H1 (cell line): Measurements from ENCODE around the gene ZDHHC17. TPM values are rescaled to one million over a fixed set of nuclear protein-coding genes. Genes with fewer than 3 reads are reported as not detected.

Source experiments
- CTCF ChIA-PET: fragments of 300-600 bp; sonication (Branson Sonifier 250); formaldehyde crosslinking; loops from one replicate; lab custom pipeline; 2021; ENCODE audit not compliant: partially characterized antibody; lab: Charles Lee
- POLR2A ChIA-PET: fragments of 300-600 bp; sonication (Branson Sonifier 250); formaldehyde crosslinking; loops from one replicate; lab custom pipeline; 2021; ENCODE audit warnings: inconsistent platforms; ENCODE audit not compliant: partially characterized antibody; lab: Charles Lee
- DNase-seq, 2 experiments: peaks; one replicate each; pipeline versions ENCODE4 v3.0.0 to v3.0.0-alpha.2; 2010 to 2022; ENCODE audit warnings: low spot score in 2 of 2, low read depth in 1 of 2, mixed read lengths in 1 of 2
- FAIRE-seq: peaks from 2 replicates; lab custom pipeline; 2011; peaks lifted over from hg19 to GRCh38; lab: Jason Lieb, UNC
- H2AFZ ChIP-seq: 2 replicates; pipeline ENCODE4 v1.8.1; 2012; ENCODE audit warnings: low read length, inconsistent platforms
- H2AK5ac ChIP-seq: 2 replicates; pipeline ENCODE4 v1.6.1; 2013; ENCODE audit warnings: low read depth, low read length
- H2BK120ac ChIP-seq: replicated peaks from 2 replicates; pipeline ENCODE3; 2013; ENCODE audit warnings: low read depth, low read length, inconsistent platforms
- H2BK12ac ChIP-seq: 2 replicates; pipeline ENCODE4 v1.6.1; 2013; ENCODE audit warnings: low read depth, low read length
- H2BK15ac ChIP-seq: 2 replicates; pipeline ENCODE4 v1.6.1; 2013; ENCODE audit warnings: low read length
- H2BK20ac ChIP-seq: 2 replicates; pipeline ENCODE4 v1.6.1; 2013; ENCODE audit warnings: low read length
- H2BK5ac ChIP-seq: 2 replicates; pipeline ENCODE4 v1.6.1; 2013; ENCODE audit warnings: low read depth, low read length
- H3K14ac ChIP-seq: 2 replicates; pipeline ENCODE4 v1.6.1; 2013; ENCODE audit warnings: inconsistent platforms; ENCODE audit not compliant: insufficient read length
- H3K18ac ChIP-seq: 2 replicates; pipeline ENCODE4 v1.6.1; 2013; ENCODE audit warnings: low read length; ENCODE audit errors: extremely low read depth
- H3K23ac ChIP-seq: 2 replicates; pipeline ENCODE4 v1.6.1; 2013; ENCODE audit warnings: inconsistent platforms; ENCODE audit not compliant: insufficient read length
- H3K23me2 ChIP-seq: 2 replicates; pipeline ENCODE4 v1.6.1; 2013; ENCODE audit warnings: low read depth, low read length
- H3K27ac ChIP-seq: 2 replicates; pipeline ENCODE4 v1.6.1; 2011; ENCODE audit warnings: low read depth, low read length, inconsistent platforms
- H3K27me3 ChIP-seq, 4 experiments: replicated peaks in 1 of 4; 1 replicate in 1 of 4; 2 replicates in 3 of 4; pipeline versions ENCODE4 v1.6.1 to v1.8.1; 2011 to 2013; ENCODE audit warnings: low read length in 3 of 4, mild to moderate bottlenecking in 3 of 4, inconsistent platforms in 2 of 4, mixed read lengths in 2 of 4, moderate library complexity in 1 of 4; ENCODE audit not compliant: control insufficient read depth in 3 of 4, insufficient read depth in 3 of 4; ENCODE audit errors: extremely low read depth in 1 of 4
- H3K36me3 ChIP-seq, 4 experiments: 2 replicates each; pipeline versions ENCODE4 v1.6.1 to v1.8.1; 2011 to 2013; ENCODE audit warnings: mild to moderate bottlenecking in 4 of 4, low read length in 3 of 4, moderate library complexity in 2 of 4, control low read depth in 1 of 4, inconsistent platforms in 1 of 4; ENCODE audit not compliant: insufficient read depth in 4 of 4, control insufficient read depth in 2 of 4
- H3K4ac ChIP-seq: replicated peaks from 2 replicates; pipeline ENCODE3; 2013; ENCODE audit warnings: low read length, low read depth, mixed read lengths, inconsistent platforms; ENCODE audit not compliant: insufficient read length
- H3K4me1 ChIP-seq, 4 experiments: replicated peaks in 1 of 4; 1 replicate in 1 of 4; 2 replicates in 3 of 4; pipeline versions ENCODE4 v1.6.1 to v1.8.1; 2011 to 2013; ENCODE audit warnings: low read length in 3 of 4, inconsistent platforms in 2 of 4, mixed read lengths in 1 of 4; ENCODE audit not compliant: insufficient read depth in 4 of 4, control insufficient read depth in 3 of 4
- H3K4me2 ChIP-seq, 2 experiments: 2 replicates each; pipeline versions ENCODE4 v1.6.1 to v1.8.1; 2011 to 2013; ENCODE audit warnings: low read depth in 2 of 2, low read length in 2 of 2, control low read depth in 1 of 2, inconsistent platforms in 1 of 2, mild to moderate bottlenecking in 1 of 2; ENCODE audit not compliant: insufficient read depth in 1 of 2
- H3K4me3 ChIP-seq, 4 experiments: fragments of 200-600, 300-600 bp in 1 of 4; sonication (generic), shearing (Covaris generic), sonication (Bioruptor Twin) in 1 of 4; 2 replicates each; pipeline versions ENCODE4 v1.5.1 to v1.8.1; 2011 to 2016; ENCODE audit warnings: low read length in 4 of 4, low read depth in 3 of 4, control low read depth in 2 of 4, inconsistent platforms in 2 of 4, mild to moderate bottlenecking in 2 of 4, mixed read lengths in 1 of 4, moderate library complexity in 1 of 4; ENCODE audit not compliant: insufficient read depth in 2 of 4; ENCODE audit errors: extremely low read depth in 1 of 4
- H3K56ac ChIP-seq: replicated peaks from 2 replicates; pipeline ENCODE3; 2013; ENCODE audit warnings: low read depth, mild to moderate bottlenecking, mixed read lengths, low read length, inconsistent platforms; ENCODE audit not compliant: insufficient read length
- H3K79me1 ChIP-seq: 2 replicates; pipeline ENCODE4 v1.6.1; 2013; ENCODE audit warnings: low read depth, low read length, control low read depth
- H3K79me2 ChIP-seq, 2 experiments: 2 replicates each; pipeline versions ENCODE4 v1.6.1 to v1.8.1; 2012 to 2013; ENCODE audit warnings: low read length in 2 of 2, mild to moderate bottlenecking in 2 of 2, inconsistent platforms in 1 of 2; ENCODE audit not compliant: insufficient read depth in 2 of 2, control insufficient read depth in 1 of 2
- H3K9ac ChIP-seq, 4 experiments: replicated peaks in 1 of 4; 1 replicate in 1 of 4; 2 replicates in 3 of 4; pipeline versions ENCODE4 v1.6.1 to v1.8.1; 2011 to 2013; ENCODE audit warnings: low read depth in 3 of 4, low read length in 3 of 4, control low read depth in 2 of 4, mild to moderate bottlenecking in 2 of 4, moderate library complexity in 2 of 4, inconsistent platforms in 1 of 4; ENCODE audit errors: extremely low read depth in 1 of 4
- H3K9me3 ChIP-seq, 2 experiments: 2 replicates each; pipeline versions ENCODE4 v1.6.1 to v1.8.1; 2012 to 2013; ENCODE audit warnings: mild to moderate bottlenecking in 2 of 2, moderate library complexity in 2 of 2, control low read depth in 1 of 2, inconsistent platforms in 1 of 2, low read depth in 1 of 2, low read length in 1 of 2, mixed read lengths in 1 of 2; ENCODE audit not compliant: insufficient read depth in 2 of 2
- H4K20me1 ChIP-seq, 2 experiments: replicated peaks in 1 of 2; 2 replicates each; pipeline versions ENCODE3 to v1.8.1; 2011 to 2013; ENCODE audit warnings: inconsistent platforms in 2 of 2, low read length in 2 of 2, mild to moderate bottlenecking in 1 of 2; ENCODE audit not compliant: insufficient read depth in 2 of 2, control insufficient read depth in 1 of 2
- H4K5ac ChIP-seq: 2 replicates; pipeline ENCODE4 v1.6.1; 2013; ENCODE audit warnings: low read length, low read depth, mixed read lengths, inconsistent platforms; ENCODE audit not compliant: insufficient read length
- H4K8ac ChIP-seq: 2 replicates; pipeline ENCODE4 v1.8.0; 2013; ENCODE audit warnings: mild to moderate bottlenecking, moderate library complexity, low read length, inconsistent platforms; ENCODE audit not compliant: insufficient read depth; ENCODE audit errors: extremely low read depth
- H4K91ac ChIP-seq: replicated peaks from 2 replicates; pipeline ENCODE3; 2013; ENCODE audit warnings: low read length, mixed read lengths, inconsistent platforms; ENCODE audit not compliant: insufficient read length
- CTCF ChIP-seq, 3 experiments: IDR thresholded peaks; 1 replicate in 2 of 3; 2 replicates in 1 of 3; pipeline versions ENCODE4 v1.5.1 to v1.6.1; 2011; ENCODE audit warnings: low read length in 3 of 3, mild to moderate bottlenecking in 3 of 3, inconsistent platforms in 2 of 3, low read depth in 1 of 3, moderate library complexity in 1 of 3; ENCODE audit not compliant: insufficient read depth in 1 of 3; ENCODE audit errors: control extremely low read depth in 1 of 3
- JUN ChIP-seq: IDR thresholded peaks from 2 replicates; pipeline ENCODE4 v1.6.1; 2011; ENCODE audit warnings: low read depth, mild to moderate bottlenecking, improper control_type of control experiment, low read length
- RBBP5 ChIP-seq: IDR thresholded peaks from 2 replicates; pipeline ENCODE4 v1.7.1; 2012; ENCODE audit warnings: low read depth, mild to moderate bottlenecking, inconsistent platforms, low read length, moderate library complexity, borderline replicate concordance
- SIN3A ChIP-seq, 2 experiments: IDR thresholded peaks in 1 of 2; conservative IDR thresholded peaks in 1 of 2; 2 replicates each; pipeline ENCODE4 v1.6.1; 2011 to 2012; ENCODE audit warnings: low read length in 2 of 2, improper control_type of control experiment in 1 of 2, low read depth in 1 of 2, mild to moderate bottlenecking in 1 of 2
- SP4 ChIP-seq: IDR thresholded peaks from 2 replicates; pipeline ENCODE4 v1.6.1; 2012; ENCODE audit warnings: low read length, inconsistent platforms
- WGBS, 2 experiments: shearing (Covaris generic) in 1 of 2; methylation state at CpG; one replicate each; pipeline versions ENCODE4 v1.1.6 to v1.1.7; 2013 to 2015; ENCODE audit warnings: low lambda C conversion rate in 2 of 2, mixed read lengths in 2 of 2, inconsistent platforms in 1 of 2, low coverage in 1 of 2, missing lambda C conversion rate in 1 of 2; ENCODE audit not compliant: insufficient replicate concordance in 2 of 2, insufficient coverage in 1 of 2, insufficient read length in 1 of 2; ENCODE audit errors: extremely low coverage in 1 of 2, missing lambda C conversion rate in 1 of 2; 5-methylcytosine and 5-hydroxymethylcytosine counted together
- polyA plus RNA-seq, 7 experiments: library from polyadenylated mRNA; depleted of rRNA in 3 of 7; stranded (reverse) in 5 of 7; unstranded in 2 of 7; fragments of >200 nt in 5 of 7; fragments of 200-250 nt in 2 of 7; gene quantifications; 1 replicate in 5 of 7; 2 replicates in 1 of 7; 4 replicates in 1 of 7; pipeline versions ENCODE4 v1.2.1 to v1.2.3, GENCODE V29; 2011 to 2013; ENCODE audit warnings: missing spikeins in 2 of 7, mixed read lengths in 2 of 7
- total RNA-seq: library from RNA; stranded (reverse); fragmentation: NEBNext Ultra II Directional; extraction: Animal tissue kit (Norgen Biotek cat#: 25700); gene quantifications from 2 replicates; pipeline ENCODE4 v1.2.1, GENCODE V29; 2021

The ZDHHC17 gene
- total and polyA plus RNA-seq, 2 of the 8 experiments (the other 6 are each of a cell fraction or from before 2014, with no cell fraction given): 27.6 to 28.9 TPM

GRCh38 chr12:76720068-76720467 is 43.8 kb upstream of the ZDHHC17 start:
- H3K4me2 ChIP-seq: no peak overlapping the region
- no peak overlapping the region for H2BK15ac ChIP-seq
- H3K14ac ChIP-seq: no peak overlapping the region
- no peaks in the 10 kb centered on the region for H3K79me2 ChIP-seq
- CTCF ChIA-PET: interaction anchor here (1.0 to 2.3 kb wide), 6 partner anchors 18 to 90 kb away, joined by 3 to 7 read pairs (median 3); no protein-coding TSS in a partner anchor
- no peak overlapping the region for H2BK5ac ChIP-seq
- no peak overlapping the region for H2AFZ ChIP-seq
- no peak overlapping the region for H4K91ac ChIP-seq
- no peak overlapping the region for H2AK5ac ChIP-seq
- no peak overlapping the region for H2BK120ac ChIP-seq
- no peak overlapping the region for H2BK20ac ChIP-seq
- H4K8ac ChIP-seq: no peak overlapping the region
- no peak overlapping the region for H3K4ac ChIP-seq
- no peak overlapping the region for H2BK12ac ChIP-seq
- H3K56ac ChIP-seq: no peak overlapping the region
- peaks cover 0 to 6% (median 5%) of the 10 kb centered on the region in 4 experiments; a peak in 5 of 7 replicates for H3K4me1 ChIP-seq
- H3K23ac ChIP-seq: no peak overlapping the region
- H3K9ac ChIP-seq: no peak overlapping the region
- H3K18ac ChIP-seq: no peak overlapping the region
- H3K36me3 ChIP-seq: no peaks in the 10 kb centered on the region
- no peak for TF ChIP-seq RBBP5
- no peak for TF ChIP-seq CTCF (IDR thresholded peaks at IDR 0.05; ENCODE audit: control extremely low read depth in 1 of 3, insufficient read depth in 1 of 3, low read depth in 1 of 3, low read length in 3 of 3)
- TF ChIP-seq SIN3A (conservative IDR thresholded peaks at IDR 0.05 in 1 of 2, IDR thresholded peaks at IDR 0.05 in 1 of 2; ENCODE audit: low read depth in 1 of 2, low read length in 2 of 2): no peak
- no peak for TF ChIP-seq JUN
- TF ChIP-seq SP4: no peak
- WGBS, 2 experiments: 98% methylated on average over 2 of the region's 2 CpGs; no CpG with 5 or more reads in 1 of the 2 experiments
- H4K5ac ChIP-seq: no peak overlapping the region
- H3K4me3 ChIP-seq: no peak overlapping the region
- H3K27me3 ChIP-seq: no peaks in the 10 kb centered on the region
- no peaks in the 10 kb centered on the region for H3K23me2 ChIP-seq
- no peak overlapping the region for H3K27ac ChIP-seq
- no peaks in the 10 kb centered on the region for H3K79me1 ChIP-seq
- no peaks in the 10 kb centered on the region for H3K9me3 ChIP-seq
- FAIRE-seq: no peak
- POLR2A ChIA-PET: interaction anchor here (0.8 kb wide), 1 partner anchor 46 kb away, joined by 3 read pairs; no protein-coding TSS in a partner anchor
- no peak for DNase-seq
- H4K20me1 ChIP-seq: no peaks in the 10 kb centered on the region
